GM21723 (cell line): ENCODE measurements around the gene NCOA3.
"Not testable (repeated sequence)": the region's sequence is repeated elsewhere in the genome, so short reads cannot be mapped to it uniquely, and the experiment has no call there.

Experiments used
- ATAC-seq: cut with Tn5 transposase; IDR thresholded peaks from one replicate; pipeline ENCODE4 v1.9.1; 2021; ENCODE audit warnings: mild to moderate bottlenecking, moderate library complexity; ENCODE audit not compliant: unreplicated experiment

Gene NCOA3

DNA sequence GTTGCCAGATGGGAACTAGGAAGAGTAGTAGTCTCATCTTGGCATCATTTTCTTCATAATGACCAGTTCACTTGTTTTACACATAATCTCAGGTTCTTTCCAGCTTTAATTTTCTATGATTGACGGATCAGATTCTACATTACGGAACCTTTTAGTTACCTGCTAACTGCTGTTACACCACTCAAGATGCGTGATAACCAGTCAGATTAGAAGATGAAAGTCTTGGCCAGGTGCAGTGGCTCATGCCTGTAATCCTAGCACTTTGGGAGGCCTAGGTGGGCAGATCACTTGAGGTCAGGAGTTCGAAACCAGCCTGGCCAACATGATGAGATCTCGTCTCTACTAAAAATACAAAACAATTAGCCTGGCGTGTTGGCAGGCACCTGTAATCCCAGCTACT is 92.5 kb downstream of the NCOA3 start:
- no peak for ATAC-seq

DNA sequence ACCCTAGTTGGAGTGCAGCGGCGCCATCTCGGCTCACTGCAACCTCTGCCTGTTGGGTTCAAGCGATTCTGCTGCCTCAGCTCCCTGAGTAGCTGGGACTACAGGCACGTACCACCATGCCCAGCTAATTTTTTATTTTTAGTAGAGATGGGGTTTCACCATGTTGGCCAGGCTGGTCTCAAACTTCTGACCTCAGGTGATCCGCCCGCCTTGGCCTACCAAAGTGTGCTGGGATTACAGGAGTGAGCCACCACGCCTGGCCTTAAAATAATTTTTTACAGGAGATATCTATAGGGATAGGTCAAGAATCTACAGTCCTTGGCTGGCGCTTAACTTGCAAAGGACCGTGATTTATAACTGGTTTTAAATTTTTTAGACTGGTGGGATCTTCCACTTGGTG is 93.5 kb downstream of the NCOA3 start:
- not testable (repeated sequence) for ATAC-seq

- no peak for ATAC-seq
Measured at GRCh38 chr20:47596003-47596571, 94.4 kb downstream of the NCOA3 start.

DNA sequence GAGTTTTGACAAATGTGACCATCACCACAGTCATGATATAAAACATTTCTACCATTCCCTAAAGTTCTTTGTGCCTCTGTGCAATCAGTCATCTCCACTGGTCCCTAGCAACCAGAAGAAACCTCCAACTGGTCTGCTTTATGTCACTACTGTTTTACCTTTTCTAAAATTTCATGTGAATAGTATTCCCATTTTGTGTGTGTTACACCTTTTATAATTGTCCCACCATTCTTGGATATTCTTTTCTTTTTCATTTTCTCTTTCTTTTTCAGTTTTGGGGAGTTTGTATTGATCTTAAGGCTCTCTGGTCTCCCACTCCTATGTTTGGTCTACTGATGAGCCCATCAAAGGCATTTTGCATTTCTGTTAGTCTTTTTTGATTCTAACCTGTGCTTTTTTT is 95.4 kb downstream of the NCOA3 start:
- ATAC-seq, result no peak

GRCh38 chr20:47598911-47599744 is 97.4 kb downstream of the NCOA3 start:
- no peak for ATAC-seq

DNA sequence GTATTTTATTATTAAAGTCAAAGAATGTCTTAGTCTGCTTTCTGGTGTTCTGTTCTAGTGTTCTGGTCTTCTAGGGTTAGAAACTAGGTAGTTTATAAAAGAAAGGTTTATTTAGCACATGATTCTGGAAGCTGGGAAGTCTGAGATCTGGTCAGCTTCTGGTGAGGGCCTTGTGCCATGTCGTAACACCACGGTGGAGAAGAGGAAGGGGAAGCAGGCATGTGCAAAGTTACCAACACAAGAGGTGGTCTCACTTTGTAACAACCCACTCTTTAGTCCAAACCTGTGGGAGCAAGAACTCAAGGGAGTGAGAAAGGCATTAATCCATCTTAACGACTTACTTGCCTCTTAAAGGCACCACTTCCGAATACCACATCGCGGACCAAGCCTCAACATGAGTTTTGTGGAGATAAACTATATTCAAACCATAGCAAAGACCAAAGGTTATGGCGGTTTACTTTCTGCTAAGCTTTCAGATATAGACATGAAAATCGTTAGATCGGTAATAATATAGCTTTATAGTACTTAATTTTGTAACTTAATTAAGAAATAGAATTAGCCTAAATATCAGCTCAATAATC is 99.4 kb downstream of the NCOA3 start:
- no peak for ATAC-seq

DNA sequence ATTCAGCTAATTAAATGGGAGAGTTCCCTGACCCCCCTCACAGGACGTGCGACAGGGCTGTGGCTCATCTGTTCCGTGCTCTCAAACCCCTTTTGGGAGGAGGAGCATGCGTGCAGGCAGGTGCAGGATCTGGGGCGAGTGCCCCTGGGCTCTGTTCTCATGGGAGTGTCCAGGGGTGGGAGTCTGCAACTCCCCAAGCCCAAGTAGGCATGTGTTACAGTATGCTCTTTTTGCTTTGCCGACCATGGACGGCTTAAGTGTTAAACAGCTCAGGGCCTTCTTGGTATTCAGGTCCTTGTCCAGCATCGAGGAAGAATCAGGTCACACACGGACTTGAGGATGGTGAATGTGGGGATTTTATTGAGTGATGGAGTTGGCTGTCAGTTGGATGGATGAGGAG is 101.6 kb downstream of the NCOA3 start:
- no peak for ATAC-seq

DNA sequence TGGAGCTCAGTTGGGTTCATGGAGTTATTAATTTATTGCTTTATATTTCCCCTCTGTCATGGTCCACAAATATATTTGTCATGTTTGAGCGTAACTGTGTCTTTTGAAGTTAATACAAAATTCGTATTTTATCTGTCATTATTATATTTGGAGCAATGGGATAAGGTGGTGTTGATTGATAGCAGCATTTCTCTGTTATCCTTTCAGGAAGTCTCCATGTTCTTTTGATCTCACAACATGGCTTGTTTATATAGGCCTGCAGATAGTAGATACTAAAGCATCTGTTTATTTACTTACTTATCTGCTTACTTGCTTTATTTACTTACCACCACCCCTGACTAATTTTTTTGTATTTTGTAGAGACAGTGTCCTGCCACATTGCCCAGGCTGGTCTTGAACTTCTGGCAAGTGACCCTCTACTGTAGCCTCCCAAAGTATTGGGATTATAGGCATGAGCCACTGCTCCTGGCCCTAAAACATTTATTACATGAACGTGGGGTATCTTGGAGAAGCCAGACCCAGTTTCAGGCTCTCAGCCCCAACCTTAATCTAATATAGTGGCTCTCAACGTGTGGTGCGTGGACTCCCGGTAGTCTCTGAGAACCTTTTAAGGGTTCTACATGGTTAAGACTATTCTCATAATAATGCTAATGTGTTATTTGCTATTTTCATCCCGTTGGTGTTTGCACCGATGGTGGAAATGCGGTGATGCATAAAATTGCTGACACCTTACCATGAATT is 104.2 kb downstream of the NCOA3 start:
- no peak for ATAC-seq

DNA sequence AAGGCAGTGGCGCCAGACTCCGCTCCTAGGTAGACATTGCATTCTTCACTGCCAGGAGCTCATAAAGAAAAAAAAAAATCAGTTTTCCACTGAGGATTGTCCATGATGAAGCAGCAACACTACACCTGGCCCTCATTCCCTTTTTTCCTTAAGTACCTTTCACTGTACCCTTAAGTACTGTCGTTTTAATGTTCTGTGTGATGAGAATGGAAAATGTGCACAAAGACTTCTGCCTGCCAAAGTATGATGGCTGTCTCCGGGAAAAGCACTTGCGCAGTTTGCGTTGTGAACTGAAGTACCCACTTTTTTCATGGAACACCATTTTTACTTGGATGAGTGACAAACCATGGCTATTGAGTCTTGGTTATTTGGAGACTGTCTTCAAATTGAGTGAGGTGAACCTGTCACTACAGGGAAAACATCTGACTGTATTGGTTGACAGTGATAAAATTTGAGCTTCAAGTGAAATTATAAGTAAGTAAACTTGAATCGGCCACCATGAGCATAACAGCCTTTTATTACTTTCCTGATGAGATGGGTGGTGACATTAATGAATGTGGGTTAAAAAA is 104.8 kb downstream of the NCOA3 start:
- ATAC-seq, result no peak

GRCh38 chr20:47606983-47607613 is 105.4 kb downstream of the NCOA3 start:
- no peak for ATAC-seq

GRCh38 chr20:47609001-47609400 is 107.3 kb downstream of the NCOA3 start:
- no peak for ATAC-seq

GRCh38 chr20:47610247-47610944 is 108.7 kb downstream of the NCOA3 start:
- ATAC-seq, result peak; percentile 74

- ATAC-seq, result no peak
Measured at GRCh38 chr20:47610945-47611250, 109.2 kb downstream of the NCOA3 start.

DNA sequence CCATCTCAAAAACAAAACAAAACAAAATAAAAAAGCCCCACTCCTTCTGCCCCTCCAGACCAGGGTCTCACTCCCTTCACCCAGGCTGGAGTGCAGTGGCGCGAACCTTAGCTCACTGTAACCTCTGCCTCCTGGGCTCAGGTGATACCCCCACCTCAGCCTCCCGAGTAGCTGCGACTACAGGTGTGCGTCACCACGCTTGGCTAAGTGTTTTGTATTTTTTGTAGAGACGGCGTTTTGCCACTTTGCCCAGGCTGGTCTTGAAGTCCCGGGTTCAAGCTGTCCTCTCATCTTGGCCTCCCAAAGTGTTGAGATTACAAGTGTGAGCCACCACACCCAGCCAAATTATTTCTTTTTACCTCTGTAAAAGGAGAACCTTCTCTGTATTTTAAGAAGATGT is 110.1 kb downstream of the NCOA3 start:
- ATAC-seq, result no peak

DNA sequence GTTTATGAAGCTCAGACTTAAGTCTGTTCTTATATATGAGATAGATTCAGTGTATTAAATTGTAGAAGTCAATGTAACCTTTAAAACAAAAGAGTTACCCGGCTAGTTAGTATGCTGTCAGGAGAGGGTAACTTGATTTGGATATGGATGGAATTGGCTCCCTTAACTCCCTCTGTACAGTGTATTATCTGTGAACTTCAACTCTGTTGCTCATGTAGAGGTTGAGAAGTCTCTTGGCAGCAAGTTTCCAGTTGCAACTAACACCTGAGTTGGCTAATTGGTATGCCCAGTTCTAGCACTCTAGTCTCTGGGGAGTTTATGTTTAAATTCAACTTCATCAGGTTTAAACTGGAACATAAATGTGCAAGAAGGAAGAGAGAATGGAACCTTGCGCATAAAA is 111.0 kb downstream of the NCOA3 start:
- ATAC-seq, result no peak

- ATAC-seq, result no peak
Measured at GRCh38 chr20:47614703-47615309, 113.1 kb downstream of the NCOA3 start.

GRCh38 chr20:47618479-47618878 is 116.8 kb downstream of the NCOA3 start:
- no peak for ATAC-seq

GRCh38 chr20:47620808-47621805 is 119.4 kb downstream of the NCOA3 start:
- ATAC-seq, result no peak
